Mesothelial cell of epicardium (in vitro differentiated cells): ENCODE measurements around the gene CES5A. TPM values are rescaled to one million over a fixed set of nuclear protein-coding genes. Genes with fewer than 3 reads are reported as not detected.

Experiments
- DNase-seq, 2 experiments: peaks; one replicate each; pipeline ENCODE4 v3.0.0; 2021; ENCODE audit warnings: low spot score in 2 of 2; ENCODE audit not compliant: unreplicated experiment in 2 of 2
- H3K27ac Mint-ChIP-seq: 2 replicates; pipeline ENCODE4 v1.8.0; 2021; ENCODE audit warnings: mixed read lengths
- H3K27me3 Mint-ChIP-seq: 2 replicates; pipeline ENCODE4 v1.8.0; 2021; ENCODE audit warnings: low read depth, mixed read lengths
- H3K36me3 Mint-ChIP-seq: 2 replicates; pipeline ENCODE4 v1.8.0; 2021; ENCODE audit warnings: mixed read lengths
- H3K4me1 Mint-ChIP-seq: 2 replicates; pipeline ENCODE4 v1.8.0; 2021; ENCODE audit warnings: mixed read lengths
- H3K4me3 Mint-ChIP-seq: 2 replicates; pipeline ENCODE4 v1.8.0; 2021; ENCODE audit warnings: mild to moderate bottlenecking, moderate library complexity, mixed read lengths
- H3K9me3 Mint-ChIP-seq: 2 replicates; pipeline ENCODE4 v1.8.0; 2021; ENCODE audit warnings: mixed read lengths
- CTCF ChIP-seq: fragments of 200-600 bp; sonication (generic); IDR thresholded peaks from one replicate; pipeline ENCODE4 v1.5.0; 2021; ENCODE audit warnings: antibody characterized with exemption; ENCODE audit not compliant: unreplicated experiment
- total RNA-seq: library from RNA; stranded (reverse); gene quantifications from 3 replicates; pipeline ENCODE4 v1.2.1, GENCODE V29; 2021

Gene CES5A
- total RNA-seq, 1 donor from 2014 or later = not detected

- H3K4me3 Mint-ChIP-seq = no peak overlapping the region
- H3K36me3 Mint-ChIP-seq = no peaks in the 10 kb centered on the region
- H3K9me3 Mint-ChIP-seq = peaks cover 40% of the 10 kb centered on the region
- H3K4me1 Mint-ChIP-seq = no peaks in the 10 kb centered on the region
- no peak overlapping the region for H3K27ac Mint-ChIP-seq
- peaks cover 13% of the 10 kb centered on the region for H3K27me3 Mint-ChIP-seq
- no peak for TF ChIP-seq CTCF
- DNase-seq = no peak
Measured at GRCh38 chr16:55899857-55900256, 24.7 kb upstream of the CES5A start.

- Mint-ChIP-seq H3K9me3 (peaks cover 29% of the 10 kb centered on the region), H3K4me1 (no peaks in the 10 kb centered on the region)
Measured at GRCh38 chr16:55898592-55898991, 23.4 kb upstream of the CES5A start.

GRCh38 chr16:55892821-55893220 lies 17.6 kb upstream of the CES5A start:
- Mint-ChIP-seq H3K4me3 (no peak overlapping the region), H3K36me3 (peaks cover 1% of the 10 kb centered on the region), H3K27me3 (peaks cover 5% of the 10 kb centered on the region), H3K4me1 (no peaks in the 10 kb centered on the region), H3K27ac (no peak overlapping the region), H3K9me3 (peaks cover 53% of the 10 kb centered on the region)
- no peak for TF ChIP-seq CTCF
- no peak for DNase-seq

More at GRCh38 chr16:55898592-55898991, 23.4 kb upstream of the CES5A start:
- no peak for TF ChIP-seq CTCF
- Mint-ChIP-seq H3K36me3 (no peaks in the 10 kb centered on the region), H3K4me3 (no peak overlapping the region), H3K27ac (no peak overlapping the region), H3K27me3 (peaks cover 13% of the 10 kb centered on the region)
- DNase-seq = no peak

GRCh38 chr16:55889518-55889917 lies 14.3 kb upstream of the CES5A start:
- Mint-ChIP-seq H3K4me3 (no peak overlapping the region), H3K27me3 (no peaks in the 10 kb centered on the region), H3K9me3 (peaks cover 37% of the 10 kb centered on the region), H3K4me1 (no peaks in the 10 kb centered on the region), H3K27ac (no peak overlapping the region), H3K36me3 (peaks cover 1% of the 10 kb centered on the region)
- no peak for DNase-seq
- no peak for TF ChIP-seq CTCF

- DNase-seq = no peak
- Mint-ChIP-seq H3K27ac (no peak overlapping the region), H3K27me3 (peaks cover 3% of the 10 kb centered on the region), H3K4me1 (no peaks in the 10 kb centered on the region), H3K36me3 (peaks cover 1% of the 10 kb centered on the region), H3K9me3 (peaks cover 34% of the 10 kb centered on the region), H3K4me3 (no peak overlapping the region)
- no peak for TF ChIP-seq CTCF
Measured at GRCh38 chr16:55888546-55888945, 13.4 kb upstream of the CES5A start.

DNA sequence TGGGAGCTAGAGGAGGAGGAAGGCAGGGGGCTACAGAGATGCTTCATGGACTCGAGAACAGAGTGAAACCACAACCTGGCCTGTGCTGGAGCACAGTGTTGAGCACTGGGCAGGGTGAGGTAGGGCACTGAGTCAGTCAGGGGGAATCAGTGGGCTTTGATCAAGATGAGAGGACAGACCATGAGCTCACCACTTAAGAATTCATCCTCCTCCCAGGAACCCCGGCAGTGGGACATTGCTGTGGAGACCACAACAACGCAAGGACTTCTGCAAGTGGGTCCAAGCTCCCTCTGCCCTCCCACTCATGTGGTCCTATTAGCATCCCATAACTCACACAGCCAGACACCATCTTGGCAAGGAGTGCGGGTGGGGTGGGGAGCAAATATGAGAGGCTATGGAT lies 1.7 kb upstream of the CES5A start:
- Mint-ChIP-seq H3K27ac (peak overlapping the region; percentile 72), H3K4me1 (peaks cover 14% of the 10 kb centered on the region), H3K36me3 (no peaks in the 10 kb centered on the region), H3K27me3 (peaks cover 29% of the 10 kb centered on the region), H3K4me3 (no peak overlapping the region), H3K9me3 (no peaks in the 10 kb centered on the region)
- peak; percentile 37 to 76 for DNase-seq
- no peak for TF ChIP-seq CTCF
